GM19023 (cell line): ENCODE measurements around the gene NR1H2.
"Not testable (repeated sequence)": the region's sequence is repeated elsewhere in the genome, so short reads cannot be mapped to it uniquely, and the experiment has no call there.

Source experiments
- ATAC-seq: cut with Tn5 transposase; IDR thresholded peaks from one replicate; pipeline ENCODE4 v1.9.1; 2021; ENCODE audit warnings: mild to moderate bottlenecking, moderate library complexity; ENCODE audit not compliant: unreplicated experiment

Gene NR1H2

GRCh38 chr19:50377517-50377916 is 1.3 kb downstream of the NR1H2 start:
- ATAC-seq, result no peak

- ATAC-seq, result no peak
Measured at GRCh38 chr19:50378169-50378862, 2.1 kb downstream of the NR1H2 start.

GRCh38 chr19:50378863-50379236 is 2.6 kb downstream of the NR1H2 start:
- ATAC-seq, result no peak

GRCh38 chr19:50379602-50380001 is 3.3 kb downstream of the NR1H2 start:
- no peak for ATAC-seq

GRCh38 chr19:50380137-50380536 is 3.9 kb downstream of the NR1H2 start:
- no peak for ATAC-seq

GRCh38 chr19:50380751-50381151 is 4.5 kb downstream of the NR1H2 start:
- ATAC-seq, result no peak

- ATAC-seq, result no peak
Measured at GRCh38 chr19:50381881-50382729, 5.8 kb downstream of the NR1H2 start.

- no peak for ATAC-seq
Measured at GRCh38 chr19:50383001-50383851, 7.0 kb downstream of the NR1H2 start.

GRCh38 chr19:50383852-50384684 is 7.8 kb downstream of the NR1H2 start, which contains the start of gene POLD1:
POLD1 (plus strand) TSS chr19:50384347; CDS start chr19:50398852, 14,505 bp downstream.
- peak; percentile 91 for ATAC-seq

GRCh38 chr19:50384685-50385535 is 8.7 kb downstream of the NR1H2 start:
- no peak for ATAC-seq

- ATAC-seq, result no peak
Measured at GRCh38 chr19:50387176-50387867, 11.1 kb downstream of the NR1H2 start.

- no peak for ATAC-seq
Measured at GRCh38 chr19:50387868-50388245, 11.6 kb downstream of the NR1H2 start.

- ATAC-seq, result not testable (repeated sequence)
Measured at GRCh38 chr19:50390295-50390694, 14.0 kb downstream of the NR1H2 start.

- not testable (repeated sequence) for ATAC-seq
Measured at GRCh38 chr19:50390952-50391351, 14.7 kb downstream of the NR1H2 start.

GRCh38 chr19:50392759-50393158 is 16.5 kb downstream of the NR1H2 start:
- no peak for ATAC-seq

- no peak for ATAC-seq
Measured at GRCh38 chr19:50393589-50393988, 17.3 kb downstream of the NR1H2 start.

- ATAC-seq, result no peak
Measured at GRCh38 chr19:50394017-50394416, 17.8 kb downstream of the NR1H2 start.

GRCh38 chr19:50398675-50399367 is 22.6 kb downstream of the NR1H2 start:
- ATAC-seq, result no peak
